CD14-positive monocyte (primary cell): Measurements from ENCODE around the gene DCC. TPM values are rescaled to one million over a fixed set of nuclear protein-coding genes. Genes with fewer than 3 reads are reported as not detected.

Experiments
- DNase-seq, 3 donors: peaks; one replicate each; pipeline ENCODE4 v3.0.0-alpha.2; 2011 to 2022
- H2AFZ ChIP-seq: 2 replicates; pipeline ENCODE4 v1.6.0; 2012; ENCODE audit warnings: mild to moderate bottlenecking, low read depth, low read length, inconsistent platforms; ENCODE audit not compliant: insufficient read depth, poor library complexity, severe bottlenecking
- H3K27ac ChIP-seq, 2 donors: 1 replicate in 1 of 2; 2 replicates in 1 of 2; pipeline ENCODE4 v1.5.1; 2012 to 2013; ENCODE audit warnings: low read length in 2 of 2, control low read depth in 1 of 2, inconsistent platforms in 1 of 2, low read depth in 1 of 2, mild to moderate bottlenecking in 1 of 2
- H3K27me3 ChIP-seq, 2 donors: one replicate each; pipeline versions ENCODE4 v1.6.0 to v1.6.1; 2011 to 2013; ENCODE audit warnings: low read length in 2 of 2; ENCODE audit not compliant: control insufficient read depth in 2 of 2, insufficient read depth in 2 of 2
- H3K36me3 ChIP-seq, 2 donors: replicated peaks in 1 of 2; 1 replicate in 1 of 2; 2 replicates in 1 of 2; pipeline versions ENCODE4 v1.5.1 to v1.6.1; 2012 to 2013; ENCODE audit warnings: low read length in 2 of 2, control low read depth in 1 of 2, inconsistent platforms in 1 of 2, mild to moderate bottlenecking in 1 of 2; ENCODE audit not compliant: insufficient read depth in 2 of 2, control insufficient read depth in 1 of 2
- H3K4me1 ChIP-seq, 2 donors: 1 replicate in 1 of 2; 2 replicates in 1 of 2; pipeline versions ENCODE4 v1.5.1 to v1.6.1; 2012 to 2013; ENCODE audit warnings: low read length in 2 of 2, control low read depth in 1 of 2, inconsistent platforms in 1 of 2, mild to moderate bottlenecking in 1 of 2, moderate library complexity in 1 of 2; ENCODE audit not compliant: insufficient read depth in 2 of 2, control insufficient read depth in 1 of 2
- H3K4me2 ChIP-seq: replicated peaks from 2 replicates; pipeline ENCODE3; 2012; ENCODE audit warnings: low read length, moderate library complexity, mild to moderate bottlenecking; ENCODE audit not compliant: poor library complexity, severe bottlenecking; ENCODE audit errors: extremely low read depth
- H3K4me3 ChIP-seq, 3 experiments: fragments of 200-600 bp in 1 of 3; sonication (generic) in 1 of 3; replicated peaks in 1 of 3; 1 replicate in 2 of 3; 2 replicates in 1 of 3; pipeline ENCODE4 v1.5.1; 2011 to 2013; ENCODE audit warnings: low read length in 3 of 3, mild to moderate bottlenecking in 3 of 3, control low read depth in 2 of 3, low read depth in 2 of 3, inconsistent platforms in 1 of 3, moderate library complexity in 1 of 3
- H3K79me2 ChIP-seq: 2 replicates; pipeline ENCODE4 v1.6.0; 2012; ENCODE audit warnings: mild to moderate bottlenecking, control low read depth, inconsistent platforms, low read length, moderate library complexity; ENCODE audit not compliant: insufficient read depth
- H3K9ac ChIP-seq: 2 replicates; pipeline ENCODE4 v1.6.0; 2017; ENCODE audit warnings: low read length, mild to moderate bottlenecking; ENCODE audit not compliant: insufficient read depth, poor library complexity, severe bottlenecking
- H3K9me3 ChIP-seq, 2 donors: replicated peaks in 1 of 2; 1 replicate in 1 of 2; 2 replicates in 1 of 2; pipeline versions ENCODE4 v1.5.1 to v1.6.1; 2012 to 2013; ENCODE audit warnings: low read length in 2 of 2, control low read depth in 1 of 2; ENCODE audit not compliant: control insufficient read depth in 1 of 2, insufficient read depth in 1 of 2
- H4K20me1 ChIP-seq: 2 replicates; pipeline ENCODE4 v1.6.0; 2012; ENCODE audit warnings: mild to moderate bottlenecking, low read length, control low read depth, moderate library complexity; ENCODE audit not compliant: insufficient read depth
- H3K27ac Mint-ChIP-seq, 7 donors: one replicate each; pipeline ENCODE4 v1.8.0; 2020; ENCODE audit warnings: mild to moderate bottlenecking in 7 of 7, mixed read lengths in 7 of 7, moderate library complexity in 6 of 7, inconsistent platforms in 2 of 7
- H3K27me3 Mint-ChIP-seq, 3 donors: one replicate each; pipeline ENCODE4 v1.8.0; 2021 to 2022; ENCODE audit warnings: low read depth in 3 of 3, mild to moderate bottlenecking in 3 of 3, mixed read lengths in 3 of 3, moderate library complexity in 3 of 3, inconsistent platforms in 1 of 3
- H3K36me3 Mint-ChIP-seq, 2 donors: one replicate each; pipeline ENCODE4 v1.8.0; 2020; ENCODE audit warnings: mixed read lengths in 2 of 2, inconsistent platforms in 1 of 2, mild to moderate bottlenecking in 1 of 2
- H3K4me1 Mint-ChIP-seq: one replicate; pipeline ENCODE4 v1.8.0; 2020; ENCODE audit warnings: mild to moderate bottlenecking, mixed read lengths
- H3K4me3 Mint-ChIP-seq, 2 donors: one replicate each; pipeline ENCODE4 v1.8.0; 2020; ENCODE audit warnings: mild to moderate bottlenecking in 2 of 2, mixed read lengths in 2 of 2, moderate library complexity in 1 of 2
- H3K9me3 Mint-ChIP-seq, 7 donors: one replicate each; pipeline ENCODE4 v1.8.0; 2020 to 2022; ENCODE audit warnings: mixed read lengths in 7 of 7, mild to moderate bottlenecking in 6 of 7, moderate library complexity in 6 of 7, inconsistent platforms in 2 of 7
- WGBS: methylation state at CpG from one replicate; pipeline ENCODE4 v1.1.5; 2013; ENCODE audit warnings: missing lambda C conversion rate; ENCODE audit not compliant: insufficient coverage; 5-methylcytosine and 5-hydroxymethylcytosine counted together
- intact Hi-C, 2 donors: fragments of 100-400 bp; cut with micrococcal nuclease; formaldehyde crosslinking; loops; one replicate each; pipeline versions ENCODE4 v1.15.0 to v1.15.1; 2023
- polyA plus RNA-seq, 3 donors: library from polyadenylated mRNA; depleted of rRNA in 1 of 3; unstranded in 2 of 3; stranded (reverse) in 1 of 3; fragments of 300-500 nt in 2 of 3; fragments of >200 nt in 1 of 3; fragmentation: Illumina TruSeq in 2 of 3; gene quantifications; 1 replicate in 2 of 3; 2 replicates in 1 of 3; pipeline ENCODE4 v1.2.3, GENCODE V29; 2012 to 2021
- TF ChIP-seq, protein P1 (sequence below): fragments of 200-600 bp; IDR thresholded peaks from one replicate; pipeline ENCODE4 v1.8.0; 2022; ENCODE audit warnings: antibody characterized with exemption, mild to moderate bottlenecking

DCC gene
- polyA plus RNA-seq, 3 donors = not detected

DNA sequence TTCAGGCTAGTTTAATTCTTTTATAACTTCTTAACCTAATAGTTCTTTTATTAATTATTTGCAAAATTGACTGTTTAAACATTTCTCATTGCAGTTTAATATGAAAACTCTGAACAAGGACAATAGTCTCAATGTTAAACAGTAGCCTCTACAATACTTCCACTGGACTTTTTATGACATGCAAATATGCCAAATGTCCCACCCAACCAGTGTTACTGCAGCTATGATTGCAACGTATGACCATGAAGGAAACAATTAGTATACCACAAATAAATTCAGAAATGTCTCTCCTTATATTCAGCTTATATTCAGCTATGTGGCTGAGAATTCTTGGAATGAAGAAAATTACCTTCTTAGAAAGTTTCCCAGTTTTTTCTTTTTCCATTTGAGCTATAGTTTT lies 688.6 kb downstream of the DCC start:
- no peak overlapping the region for H2AFZ ChIP-seq
- H3K36me3 ChIP-seq = no peaks in the 10 kb centered on the region
- H3K27ac ChIP-seq = no peak overlapping the region
- H3K79me2 ChIP-seq = no peaks in the 10 kb centered on the region
- intact Hi-C loops = no loop called here
- DNase-seq = no peak
- Mint-ChIP-seq H3K4me1 (no peaks in the 10 kb centered on the region), H3K27ac (no peak overlapping the region), H3K9me3 (peaks cover 0 to 3% (median 0%) of the 10 kb centered on the region in 7 donors), H3K36me3 (no peaks in the 10 kb centered on the region), H3K27me3 (no peaks in the 10 kb centered on the region), H3K4me3 (no peak overlapping the region)
- no peaks in the 10 kb centered on the region for H3K9me3 ChIP-seq
- no peak overlapping the region for H3K4me3 ChIP-seq
- TF ChIP-seq, protein P1, sequence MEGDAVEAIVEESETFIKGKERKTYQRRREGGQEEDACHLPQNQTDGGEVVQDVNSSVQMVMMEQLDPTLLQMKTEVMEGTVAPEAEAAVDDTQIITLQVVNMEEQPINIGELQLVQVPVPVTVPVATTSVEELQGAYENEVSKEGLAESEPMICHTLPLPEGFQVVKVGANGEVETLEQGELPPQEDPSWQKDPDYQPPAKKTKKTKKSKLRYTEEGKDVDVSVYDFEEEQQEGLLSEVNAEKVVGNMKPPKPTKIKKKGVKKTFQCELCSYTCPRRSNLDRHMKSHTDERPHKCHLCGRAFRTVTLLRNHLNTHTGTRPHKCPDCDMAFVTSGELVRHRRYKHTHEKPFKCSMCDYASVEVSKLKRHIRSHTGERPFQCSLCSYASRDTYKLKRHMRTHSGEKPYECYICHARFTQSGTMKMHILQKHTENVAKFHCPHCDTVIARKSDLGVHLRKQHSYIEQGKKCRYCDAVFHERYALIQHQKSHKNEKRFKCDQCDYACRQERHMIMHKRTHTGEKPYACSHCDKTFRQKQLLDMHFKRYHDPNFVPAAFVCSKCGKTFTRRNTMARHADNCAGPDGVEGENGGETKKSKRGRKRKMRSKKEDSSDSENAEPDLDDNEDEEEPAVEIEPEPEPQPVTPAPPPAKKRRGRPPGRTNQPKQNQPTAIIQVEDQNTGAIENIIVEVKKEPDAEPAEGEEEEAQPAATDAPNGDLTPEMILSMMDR = no peak
- no CpG with 5 or more reads among the region's 1 CpG for WGBS
- H3K9ac ChIP-seq = no peak overlapping the region
- H3K27me3 ChIP-seq = no peaks in the 10 kb centered on the region
- H3K4me2 ChIP-seq = no peak overlapping the region
- H3K4me1 ChIP-seq = no peaks in the 10 kb centered on the region
- H4K20me1 ChIP-seq = no peaks in the 10 kb centered on the region

DNA sequence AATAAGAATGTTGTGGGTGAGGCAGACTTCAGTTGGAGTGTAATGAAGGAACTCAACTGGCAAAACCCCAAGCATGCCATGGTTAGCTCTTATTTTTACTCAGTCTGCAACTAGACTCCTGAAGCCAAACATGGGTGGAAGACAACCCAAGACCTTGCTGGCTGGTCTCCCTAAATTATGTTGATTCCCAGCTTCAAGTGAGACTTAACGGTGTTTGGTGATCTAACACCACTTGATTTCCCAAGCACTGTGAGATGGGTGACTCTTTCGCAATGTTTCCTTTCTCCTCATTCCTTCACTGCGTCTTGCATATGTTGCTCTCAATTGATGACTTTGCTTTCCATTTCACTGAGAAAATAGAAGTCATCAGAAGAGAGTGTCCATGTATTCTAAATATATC lies 693.1 kb downstream of the DCC start:
- H3K9me3 Mint-ChIP-seq = peaks cover 0 to 3% (median 0%) of the 10 kb centered on the region in 7 donors
- Histone ChIP-seq H3K9me3 (no peaks in the 10 kb centered on the region), H3K4me2 (no peak overlapping the region), H3K4me1 (no peaks in the 10 kb centered on the region), H3K36me3 (no peaks in the 10 kb centered on the region), H4K20me1 (no peaks in the 10 kb centered on the region), H3K27me3 (no peaks in the 10 kb centered on the region), H3K27ac (no peak overlapping the region), H3K79me2 (no peaks in the 10 kb centered on the region), H3K9ac (no peak overlapping the region), H2AFZ (no peak overlapping the region), H3K4me3 (no peak overlapping the region)
- H3K27ac Mint-ChIP-seq = no peak overlapping the region
- H3K27me3 Mint-ChIP-seq = no peaks in the 10 kb centered on the region
- no peaks in the 10 kb centered on the region for H3K4me1 Mint-ChIP-seq
- WGBS = 80% methylated on average over 1 of the region's 3 CpGs
- H3K36me3 Mint-ChIP-seq = no peaks in the 10 kb centered on the region
- no peak for DNase-seq
- TF ChIP-seq, protein P1 = no peak
- no peak overlapping the region for H3K4me3 Mint-ChIP-seq
- intact Hi-C loops = no loop called here
